Parietal lobe (tissue), 1 donor: Measurements from ENCODE around the gene E2F1. TPM values are rescaled to one million over a fixed set of nuclear protein-coding genes. Genes with fewer than 3 reads are reported as not detected.

Source experiments
- total RNA-seq: library from RNA; depleted of rRNA; stranded (reverse); fragments of >200 nt; gene quantifications from one replicate; pipeline ENCODE4 v1.2.3, GENCODE V29; 2014

Gene E2F1
- total RNA-seq = 3.4 TPM

GRCh38 chr20:33686100-33686983 is at the start of gene E2F1:
Gene E2F1 (minus strand): TSS chr20:33686385. CDS start chr20:33686264, 121 bp downstream.

GRCh38 chr20:33731693-33732165 is 45.5 kb upstream of the E2F1 start, which contains the start of gene ZNF341:
Gene ZNF341 (plus strand): TSS chr20:33731996. CDS start chr20:33732022, 26 bp downstream.

GRCh38 chr20:33719989-33720709 is 34.0 kb upstream of the E2F1 start, which contains the start of gene PXMP4:
Gene PXMP4 (minus strand): TSS chr20:33720310. CDS start chr20:33720207, 103 bp downstream.

GRCh38 chr20:33674294-33675135 is 11.7 kb downstream of the E2F1 start, which contains the start of gene NECAB3:
Gene NECAB3 (minus strand): TSS chr20:33674428. CDS start chr20:33674352, 76 bp downstream.

DNA sequence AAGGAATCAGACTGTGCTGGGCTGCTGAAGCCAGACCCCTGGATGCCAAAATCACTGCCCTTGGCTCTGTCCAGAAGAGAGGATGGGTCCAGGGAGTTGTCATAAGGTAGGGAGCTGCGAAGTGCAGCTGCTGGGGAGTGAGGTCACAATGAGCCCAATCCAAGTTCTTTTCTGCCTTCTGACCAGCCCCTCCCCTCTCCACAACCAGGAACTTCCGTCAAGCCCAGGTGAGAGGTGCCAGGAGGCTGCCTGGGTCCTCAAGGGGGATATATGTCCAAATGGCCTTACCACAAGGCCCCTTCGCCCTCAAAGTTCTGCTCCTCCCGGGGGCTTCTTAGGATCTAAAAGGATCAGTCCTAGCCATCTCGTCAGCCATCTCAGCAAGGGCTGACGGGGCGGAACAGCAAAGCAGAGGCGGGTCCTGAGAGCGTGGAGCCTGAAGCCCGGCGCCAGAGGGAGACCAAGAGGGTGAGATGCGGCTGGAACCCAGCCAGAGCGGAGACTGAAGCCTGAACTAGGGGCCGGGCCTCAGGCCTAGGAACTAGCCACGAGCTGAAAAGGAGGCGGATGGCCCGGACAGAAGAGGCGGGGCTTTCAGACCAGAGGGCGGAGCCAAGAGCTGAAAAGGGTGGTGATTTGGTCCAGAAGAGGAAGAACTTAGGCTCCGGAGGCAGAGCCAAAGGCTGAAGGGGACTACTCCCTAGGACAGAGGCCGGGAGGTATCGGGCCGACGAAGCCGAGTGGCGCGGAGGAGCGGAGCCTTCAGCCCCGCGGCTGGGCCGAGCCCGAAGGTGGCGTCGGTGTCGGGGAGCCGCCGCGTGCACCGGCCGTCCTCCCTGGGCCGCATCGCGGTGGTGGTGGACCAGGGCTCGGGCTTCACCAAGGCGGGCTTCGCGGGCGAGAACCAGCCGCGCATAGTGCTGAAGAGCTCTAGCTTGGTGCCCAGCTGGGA is 19.6 kb downstream of the E2F1 start, which contains the start of gene ACTL10:
Gene ACTL10 (plus strand): TSS at position 651 of the 952 bp plus-strand sequence. CDS start 555 bp downstream, outside the sequence.

DNA sequence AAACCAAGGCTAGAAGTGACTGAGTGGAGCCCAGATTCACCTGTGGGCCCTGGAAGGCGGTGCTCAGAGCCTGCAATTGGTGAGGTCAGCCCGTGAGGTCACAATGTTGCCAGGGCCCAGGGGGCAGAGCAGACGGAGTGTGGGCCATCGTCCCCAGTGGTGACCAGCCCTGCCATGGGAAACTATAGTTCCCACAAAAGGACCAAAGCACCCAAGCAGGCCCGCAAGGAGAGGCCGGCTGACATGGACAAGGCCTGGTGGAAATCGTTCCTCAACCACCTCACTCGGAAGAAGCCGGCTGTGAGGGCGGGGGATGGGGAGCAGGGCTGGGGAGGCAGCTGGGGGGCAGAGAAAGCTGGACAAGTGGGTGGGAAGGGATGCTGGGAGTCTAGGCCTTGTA is 24.0 kb downstream of the E2F1 start, which contains the start of gene C20orf144:
Gene C20orf144 (plus strand): TSS at position 156 of the 400 bp plus-strand sequence. CDS start 19 bp downstream, at position 175.

Other genes with a start within 250 kb of the E2F1 start
- gene SNTA1, start 242.6 kb downstream of the E2F1 start, total RNA-seq = 14.4 TPM
- 34.4 TPM for gene CBFA2T2, start 196.3 kb downstream of the E2F1 start, total RNA-seq
- gene C20orf144, start 24.1 kb downstream of the E2F1 start, total RNA-seq = 0.31 TPM
- gene ACTL10, start 19.4 kb downstream of the E2F1 start, total RNA-seq = 1.6 TPM
- 32.2 TPM for gene NECAB3, start 12.0 kb downstream of the E2F1 start, total RNA-seq
- gene PXMP4, start 33.9 kb upstream of the E2F1 start, total RNA-seq = 16.3 TPM
- 4.1 TPM for gene ZNF341, start 45.6 kb upstream of the E2F1 start, total RNA-seq
- 23.5 TPM for gene CHMP4B, start 125.0 kb upstream of the E2F1 start, total RNA-seq